Neutrophil (primary cell): ENCODE data around the gene ITPR1.

ENCODE experiments used
- H3K27ac ChIP-seq: fragments of 200-600 bp; sonication (generic); 2 replicates; pipeline ENCODE4 v1.5.1; 2016; ENCODE audit warnings: mild to moderate bottlenecking, moderate library complexity
- H3K27me3 ChIP-seq: fragments of 200-600 bp; sonication (generic); 2 replicates; pipeline ENCODE4 v1.6.0; 2016; ENCODE audit warnings: mild to moderate bottlenecking
- H3K36me3 ChIP-seq: fragments of 200-600 bp; sonication (generic); 2 replicates; pipeline ENCODE4 v1.5.1; 2017
- H3K4me1 ChIP-seq, 2 experiments: fragments of 200-600 bp in 1 of 2; sonication (generic) in 1 of 2; 1 replicate in 1 of 2; 2 replicates in 1 of 2; pipeline versions ENCODE4 v1.5.1 to v1.6.1; 2013 to 2016; ENCODE audit warnings: low read depth in 1 of 2, low read length in 1 of 2, mild to moderate bottlenecking in 1 of 2, moderate library complexity in 1 of 2; ENCODE audit not compliant: control insufficient read depth in 1 of 2, insufficient read depth in 1 of 2
- H3K4me3 ChIP-seq, 2 experiments: fragments of 200-600 bp in 1 of 2; sonication (generic) in 1 of 2; 1 replicate in 1 of 2; 2 replicates in 1 of 2; pipeline ENCODE4 v1.5.1; 2013 to 2016; ENCODE audit warnings: low read depth in 1 of 2, low read length in 1 of 2, mild to moderate bottlenecking in 1 of 2, moderate library complexity in 1 of 2
- H3K9me3 ChIP-seq: fragments of 200-600 bp; sonication (generic); 2 replicates; pipeline ENCODE4 v1.5.1; 2016
- TF ChIP-seq, protein P1 (sequence below): fragments of 200-600 bp; sonication (generic); IDR thresholded peaks from 2 replicates; pipeline ENCODE4 v1.5.1; 2016; ENCODE audit warnings: antibody characterized with exemption

ITPR1 gene

GRCh38 chr3:4819746-4820145 lies 326.6 kb downstream of the ITPR1 start:
- H3K9me3 ChIP-seq, result no peaks in the 10 kb centered on the region
- H3K4me3 ChIP-seq, result no peak overlapping the region
- TF ChIP-seq, protein P1, sequence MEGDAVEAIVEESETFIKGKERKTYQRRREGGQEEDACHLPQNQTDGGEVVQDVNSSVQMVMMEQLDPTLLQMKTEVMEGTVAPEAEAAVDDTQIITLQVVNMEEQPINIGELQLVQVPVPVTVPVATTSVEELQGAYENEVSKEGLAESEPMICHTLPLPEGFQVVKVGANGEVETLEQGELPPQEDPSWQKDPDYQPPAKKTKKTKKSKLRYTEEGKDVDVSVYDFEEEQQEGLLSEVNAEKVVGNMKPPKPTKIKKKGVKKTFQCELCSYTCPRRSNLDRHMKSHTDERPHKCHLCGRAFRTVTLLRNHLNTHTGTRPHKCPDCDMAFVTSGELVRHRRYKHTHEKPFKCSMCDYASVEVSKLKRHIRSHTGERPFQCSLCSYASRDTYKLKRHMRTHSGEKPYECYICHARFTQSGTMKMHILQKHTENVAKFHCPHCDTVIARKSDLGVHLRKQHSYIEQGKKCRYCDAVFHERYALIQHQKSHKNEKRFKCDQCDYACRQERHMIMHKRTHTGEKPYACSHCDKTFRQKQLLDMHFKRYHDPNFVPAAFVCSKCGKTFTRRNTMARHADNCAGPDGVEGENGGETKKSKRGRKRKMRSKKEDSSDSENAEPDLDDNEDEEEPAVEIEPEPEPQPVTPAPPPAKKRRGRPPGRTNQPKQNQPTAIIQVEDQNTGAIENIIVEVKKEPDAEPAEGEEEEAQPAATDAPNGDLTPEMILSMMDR, result no peak
- H3K4me1 ChIP-seq, result peaks cover 3% of the 10 kb centered on the region in 2 experiments
- no peak overlapping the region for H3K27ac ChIP-seq
- H3K36me3 ChIP-seq, result peaks cover 5% of the 10 kb centered on the region
- H3K27me3 ChIP-seq, result no peaks in the 10 kb centered on the region

DNA sequence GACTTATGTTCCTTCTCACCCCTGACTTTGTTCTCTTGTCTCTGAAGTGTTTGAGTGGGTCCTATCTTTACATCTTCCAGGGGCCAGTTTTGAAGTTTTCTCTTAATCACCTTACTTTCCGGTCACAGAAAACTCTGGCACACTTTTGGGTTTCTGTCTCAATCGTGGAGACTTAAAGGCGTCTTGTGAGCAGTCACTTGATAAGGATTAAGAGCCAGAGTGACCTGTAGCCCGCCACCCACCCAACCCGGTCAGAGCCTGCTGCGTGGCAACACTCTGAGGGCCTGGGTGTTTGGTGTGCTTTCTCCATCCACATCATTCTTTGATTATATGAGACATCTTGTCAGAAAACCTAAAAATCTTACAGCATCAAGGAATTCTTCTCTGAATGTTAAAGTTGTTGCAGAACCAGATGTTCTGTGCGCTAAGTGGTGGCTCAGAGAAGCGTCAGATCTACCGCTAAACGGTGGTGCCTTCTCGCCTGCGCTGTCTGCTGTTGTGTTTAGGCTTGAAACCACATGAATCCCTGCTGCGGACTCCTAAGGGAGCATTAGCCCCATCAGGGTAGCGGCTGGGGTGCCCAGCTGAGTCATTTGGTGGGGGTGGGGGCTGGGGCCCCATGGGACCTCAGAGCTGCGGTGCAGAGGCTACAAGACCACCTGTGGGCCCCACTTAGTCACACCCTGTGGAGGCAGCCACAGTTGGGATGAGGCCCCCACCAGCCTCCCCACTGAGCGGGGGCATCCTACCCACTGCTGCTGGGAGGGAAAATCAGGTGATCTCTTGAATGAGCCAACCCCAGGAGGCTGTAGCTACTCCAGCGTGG lies 327.4 kb downstream of the ITPR1 start:
- peaks cover 4 to 6% of the 10 kb centered on the region in 2 experiments for H3K4me1 ChIP-seq
- no peak overlapping the region for H3K4me3 ChIP-seq
- H3K36me3 ChIP-seq, result peaks cover 5% of the 10 kb centered on the region
- no peaks in the 10 kb centered on the region for H3K27me3 ChIP-seq
- TF ChIP-seq, protein P1, result no peak
- H3K9me3 ChIP-seq, result no peaks in the 10 kb centered on the region
- no peak overlapping the region for H3K27ac ChIP-seq

- Histone ChIP-seq H3K36me3 (peaks cover 5% of the 10 kb centered on the region), H3K4me1 (peaks cover 12 to 14% of the 10 kb centered on the region in 2 experiments), H3K9me3 (no peaks in the 10 kb centered on the region), H3K27me3 (no peaks in the 10 kb centered on the region), H3K27ac (no peak overlapping the region), H3K4me3 (no peak overlapping the region)
- TF ChIP-seq, protein P1, result no peak
Observed at GRCh38 chr3:4821338-4821737, 328.2 kb downstream of the ITPR1 start.

GRCh38 chr3:4821975-4822374 lies 328.8 kb downstream of the ITPR1 start:
- TF ChIP-seq, protein P1, result no peak
- Histone ChIP-seq H3K4me1 (peaks cover 16 to 20% of the 10 kb centered on the region in 2 experiments), H3K27me3 (no peaks in the 10 kb centered on the region), H3K9me3 (no peaks in the 10 kb centered on the region), H3K4me3 (no peak overlapping the region), H3K36me3 (peaks cover 5% of the 10 kb centered on the region), H3K27ac (no peak overlapping the region)

DNA sequence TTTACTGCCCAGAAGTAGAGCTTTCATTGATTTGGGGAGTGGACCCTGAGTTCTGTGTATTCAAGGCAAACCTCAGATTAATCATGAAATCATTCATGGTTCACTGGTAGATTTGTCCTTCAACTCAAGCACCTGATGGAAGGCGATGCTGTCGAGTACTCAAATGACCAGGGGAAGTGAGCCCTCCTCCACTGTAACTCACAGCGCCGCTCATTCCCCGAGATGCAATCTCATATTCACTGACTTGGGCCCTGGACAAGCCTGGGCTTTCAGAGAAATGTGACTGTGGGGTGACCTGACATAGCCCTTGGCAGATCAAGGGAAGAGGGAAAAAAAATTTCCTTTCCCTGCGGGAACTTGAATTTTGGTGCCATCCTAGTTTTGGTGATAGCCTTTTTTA lies 329.4 kb downstream of the ITPR1 start:
- Histone ChIP-seq H3K27me3 (no peaks in the 10 kb centered on the region), H3K4me1 (peaks cover 19 to 22% of the 10 kb centered on the region in 2 experiments), H3K4me3 (no peak overlapping the region), H3K27ac (no peak overlapping the region), H3K36me3 (peaks cover 5% of the 10 kb centered on the region), H3K9me3 (no peaks in the 10 kb centered on the region)
- TF ChIP-seq, protein P1, result no peak
